Lower leg skin (tissue), 3 donors: ENCODE measurements around the gene SYMPK.

Source experiments
- POLR2A ChIP-seq, 2 donors: fragments of 450-650 bp; IDR thresholded peaks; one replicate each; pipeline ENCODE4 v1.6.1; 2016 to 2017; ENCODE audit warnings: antibody characterized with exemption in 2 of 2, mild to moderate bottlenecking in 1 of 2, moderate library complexity in 1 of 2
- TF ChIP-seq, protein P1 (sequence below), 3 donors: fragments of 450-650 bp; IDR thresholded peaks; one replicate each; pipeline ENCODE4 v1.5.1; 2016; ENCODE audit warnings: antibody characterized with exemption in 3 of 3, mild to moderate bottlenecking in 3 of 3, moderate library complexity in 2 of 3

DNA sequence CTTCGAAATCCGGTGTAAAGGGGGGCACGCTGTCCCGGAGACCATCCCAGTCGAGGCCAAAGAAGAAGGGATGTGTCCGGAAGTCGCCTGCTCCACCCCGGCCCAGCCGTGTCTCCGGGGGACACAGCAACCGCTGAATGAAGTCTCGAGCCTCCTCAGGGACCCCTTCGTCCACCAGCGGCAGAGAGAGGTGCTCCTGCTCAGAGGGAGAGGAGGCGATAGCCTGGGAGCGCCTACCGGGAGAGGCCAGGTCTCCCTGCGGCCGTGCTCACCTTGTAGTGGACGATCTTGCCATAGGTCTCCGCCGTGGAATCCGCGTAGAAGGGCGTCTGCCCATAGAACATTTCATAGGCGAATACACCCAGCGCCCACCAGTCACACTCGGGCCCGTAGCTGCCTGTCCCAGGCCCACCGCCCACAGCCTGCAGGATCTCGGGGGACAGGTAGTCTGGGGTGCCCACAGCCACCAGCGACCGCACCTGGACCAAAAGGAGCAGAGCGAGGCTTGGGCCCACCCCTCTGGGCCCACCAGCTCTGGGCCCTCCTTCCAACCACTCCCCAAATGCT, 85.5 kb downstream of the SYMPK start:
- TF ChIP-seq, protein P1, sequence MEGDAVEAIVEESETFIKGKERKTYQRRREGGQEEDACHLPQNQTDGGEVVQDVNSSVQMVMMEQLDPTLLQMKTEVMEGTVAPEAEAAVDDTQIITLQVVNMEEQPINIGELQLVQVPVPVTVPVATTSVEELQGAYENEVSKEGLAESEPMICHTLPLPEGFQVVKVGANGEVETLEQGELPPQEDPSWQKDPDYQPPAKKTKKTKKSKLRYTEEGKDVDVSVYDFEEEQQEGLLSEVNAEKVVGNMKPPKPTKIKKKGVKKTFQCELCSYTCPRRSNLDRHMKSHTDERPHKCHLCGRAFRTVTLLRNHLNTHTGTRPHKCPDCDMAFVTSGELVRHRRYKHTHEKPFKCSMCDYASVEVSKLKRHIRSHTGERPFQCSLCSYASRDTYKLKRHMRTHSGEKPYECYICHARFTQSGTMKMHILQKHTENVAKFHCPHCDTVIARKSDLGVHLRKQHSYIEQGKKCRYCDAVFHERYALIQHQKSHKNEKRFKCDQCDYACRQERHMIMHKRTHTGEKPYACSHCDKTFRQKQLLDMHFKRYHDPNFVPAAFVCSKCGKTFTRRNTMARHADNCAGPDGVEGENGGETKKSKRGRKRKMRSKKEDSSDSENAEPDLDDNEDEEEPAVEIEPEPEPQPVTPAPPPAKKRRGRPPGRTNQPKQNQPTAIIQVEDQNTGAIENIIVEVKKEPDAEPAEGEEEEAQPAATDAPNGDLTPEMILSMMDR (IDR thresholded peaks at IDR 0.05): no peak
- no peak for TF ChIP-seq POLR2A (IDR thresholded peaks at IDR 0.05)
